ENCODE measurements around the gene ASTN1. TPM values are rescaled to one million over a fixed set of nuclear protein-coding genes. Genes with fewer than 3 reads are reported as not detected.

Gene ASTN1
- total and polyA plus RNA-seq, 9 donors: 1.1 to 14.8 (median 2.7) TPM

GRCh38 chr1:176849281-176849680 is 315.2 kb downstream of the ASTN1 start:
- intact Hi-C loops (cut with DNase I): loop anchor here in 1 of 4 donors (10.0 kb wide), 2 partner anchors 294 to 1704 kb away; no protein-coding TSS in a partner anchor
- 66 to 96% (median 77%) methylated on average over 3 of the region's 3 CpGs for WGBS, 3 donors

DNA sequence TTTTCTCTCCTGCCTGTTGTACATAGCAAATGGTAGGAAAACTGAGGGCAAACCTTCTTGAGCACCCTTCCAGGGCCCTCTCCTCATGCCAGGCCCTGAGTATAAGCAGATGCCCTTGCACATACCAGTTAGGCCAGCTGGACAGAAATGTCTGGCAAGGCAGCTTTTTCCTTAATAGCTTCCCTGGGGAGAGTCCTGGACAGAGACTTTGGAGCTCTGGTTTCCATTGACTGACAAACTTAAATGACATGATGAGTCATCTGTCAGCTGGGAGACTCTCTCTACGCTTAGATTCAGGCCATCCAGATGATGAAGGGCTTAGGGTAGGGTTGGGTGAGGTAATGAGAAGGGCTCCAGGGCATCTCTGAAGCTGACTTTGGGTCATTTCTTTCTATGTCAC is 317.5 kb downstream of the ASTN1 start:
- TF ChIP-seq CTCF (IDR thresholded peaks at IDR 0.05): no peak
- no peak for TF ChIP-seq EP300 (IDR thresholded peaks at IDR 0.05)
- TF ChIP-seq POLR2A (IDR thresholded peaks at IDR 0.05): no peak
- intact Hi-C loops (cut with DNase I): loop anchor here in 1 of 4 donors (10.0 kb wide), 2 partner anchors 292 to 1702 kb away; no protein-coding TSS in a partner anchor
- 73 to 86% (median 76%) methylated on average over 1 of the region's 1 CpG for WGBS, 3 donors
- H3K4me3 ChIP-seq: no peak overlapping the region
- no peaks in the 10 kb centered on the region for H3K9me3 ChIP-seq
- no peaks in the 10 kb centered on the region for H3K4me1 ChIP-seq (ENCODE audit: insufficient read depth)
- H3K27ac ChIP-seq: no peak overlapping the region
- no peaks in the 10 kb centered on the region for H3K36me3 ChIP-seq
- no peak for DNase-seq
- H3K27me3 ChIP-seq: no peaks in the 10 kb centered on the region

More at GRCh38 chr1:176849281-176849680, 315.2 kb downstream of the ASTN1 start:
- no peak for DNase-seq
- TF ChIP-seq CTCF (IDR thresholded peaks at IDR 0.05) (no peak), POLR2A (IDR thresholded peaks at IDR 0.05) (no peak), EP300 (IDR thresholded peaks at IDR 0.05) (no peak)
- H3K4me3 ChIP-seq: no peak overlapping the region
- H3K27me3 ChIP-seq: no peaks in the 10 kb centered on the region
- no peak overlapping the region for H3K27ac ChIP-seq
- H3K9me3 ChIP-seq: no peaks in the 10 kb centered on the region
- H3K4me1 ChIP-seq (ENCODE audit: insufficient read depth): no peaks in the 10 kb centered on the region
- no peaks in the 10 kb centered on the region for H3K36me3 ChIP-seq

GRCh38 chr1:176843352-176844297 is 320.9 kb downstream of the ASTN1 start:
- 9 to 12% (median 11%) methylated on average over 4 of the region's 4 CpGs for WGBS, 3 donors
- no peak for DNase-seq
- H3K4me1 ChIP-seq (ENCODE audit: insufficient read depth): no peaks in the 10 kb centered on the region
- no peaks in the 10 kb centered on the region for H3K27me3 ChIP-seq
- no peaks in the 10 kb centered on the region for H3K9me3 ChIP-seq
- H3K36me3 ChIP-seq: no peaks in the 10 kb centered on the region
- TF ChIP-seq POLR2A (IDR thresholded peaks at IDR 0.05) (no peak), CTCF (IDR thresholded peaks at IDR 0.05) (peak in 1 of 3 donors; percentile 23)
- no peak overlapping the region for H3K4me3 ChIP-seq
- H3K27ac ChIP-seq: no peak overlapping the region
- intact Hi-C loops (cut with DNase I): loop anchor here in 1 of 4 donors (10.0 kb wide), 2 partner anchors 289 to 1699 kb away; no protein-coding TSS in a partner anchor

GRCh38 chr1:176841238-176841637 is 323.3 kb downstream of the ASTN1 start:
- Histone ChIP-seq H3K4me3 (no peak overlapping the region), H3K36me3 (no peaks in the 10 kb centered on the region), H3K9me3 (no peaks in the 10 kb centered on the region), H3K4me1 (ENCODE audit: insufficient read depth) (no peaks in the 10 kb centered on the region), H3K27ac (no peak overlapping the region), H3K27me3 (no peaks in the 10 kb centered on the region)
- intact Hi-C loops (cut with DNase I): loop anchor here in 1 of 4 donors (10.0 kb wide), 2 partner anchors 286 to 1696 kb away; no protein-coding TSS in a partner anchor
- DNase-seq: no peak
- WGBS, 3 donors: 36 to 61% (median 45%) methylated on average over 2 of the region's 2 CpGs
- TF ChIP-seq POLR2A (IDR thresholded peaks at IDR 0.05): no peak
- TF ChIP-seq CTCF (IDR thresholded peaks at IDR 0.05): no peak
- no peak for TF ChIP-seq EP300 (IDR thresholded peaks at IDR 0.05)
